Activated CD4-positive, alpha-beta T cell treated with anti-CD3 and anti-CD28 coated beads, Interleukin-2, amount 10 ng/mL, durations not matched to agents 7 days and 5 days (primary cell): Measurements from ENCODE around the gene GDAP2. TPM values are rescaled to one million over a fixed set of nuclear protein-coding genes. Genes with fewer than 3 reads are reported as not detected.

Experiments used
- CTCF ChIA-PET: fragments of 350-600 bp; sonication (Branson Sonifier 250); formaldehyde crosslinking; loops from one replicate; lab custom pipeline; 2021; ENCODE audit warnings: antibody characterized with exemption; lab: Charles Lee
- POLR2A ChIA-PET: fragments of 350-600 bp; sonication (Branson Sonifier 250); formaldehyde crosslinking; loops from one replicate; lab custom pipeline; 2021; ENCODE audit warnings: antibody characterized with exemption; lab: Charles Lee
- DNase-seq: peaks from one replicate; pipeline ENCODE4 v3.0.0-alpha.2; 2020
- H3K27ac Mint-ChIP-seq: one replicate; pipeline ENCODE4 v1.8.0; 2021; ENCODE audit warnings: mild to moderate bottlenecking, moderate library complexity, mixed read lengths
- H3K27me3 Mint-ChIP-seq: one replicate; pipeline ENCODE4 v1.8.0; 2021; ENCODE audit warnings: mixed read lengths
- H3K36me3 Mint-ChIP-seq: one replicate; pipeline ENCODE4 v1.8.0; 2021; ENCODE audit warnings: low read depth, mixed read lengths
- H3K4me1 Mint-ChIP-seq: one replicate; pipeline ENCODE4 v1.8.0; 2021; ENCODE audit warnings: mixed read lengths
- H3K4me3 Mint-ChIP-seq: one replicate; pipeline ENCODE4 v1.8.0; 2021; ENCODE audit warnings: mild to moderate bottlenecking, moderate library complexity, mixed read lengths
- H3K9me3 Mint-ChIP-seq: one replicate; pipeline ENCODE4 v1.8.0; 2021; ENCODE audit warnings: mixed read lengths
- total RNA-seq, 2 experiments: library from RNA; stranded (reverse); gene quantifications; one replicate each; pipeline ENCODE4 v1.2.3, GENCODE V29; 2021

GDAP2 gene
- total RNA-seq, 2 experiments from 2014 or later: 22.7 to 27.5 TPM

DNA sequence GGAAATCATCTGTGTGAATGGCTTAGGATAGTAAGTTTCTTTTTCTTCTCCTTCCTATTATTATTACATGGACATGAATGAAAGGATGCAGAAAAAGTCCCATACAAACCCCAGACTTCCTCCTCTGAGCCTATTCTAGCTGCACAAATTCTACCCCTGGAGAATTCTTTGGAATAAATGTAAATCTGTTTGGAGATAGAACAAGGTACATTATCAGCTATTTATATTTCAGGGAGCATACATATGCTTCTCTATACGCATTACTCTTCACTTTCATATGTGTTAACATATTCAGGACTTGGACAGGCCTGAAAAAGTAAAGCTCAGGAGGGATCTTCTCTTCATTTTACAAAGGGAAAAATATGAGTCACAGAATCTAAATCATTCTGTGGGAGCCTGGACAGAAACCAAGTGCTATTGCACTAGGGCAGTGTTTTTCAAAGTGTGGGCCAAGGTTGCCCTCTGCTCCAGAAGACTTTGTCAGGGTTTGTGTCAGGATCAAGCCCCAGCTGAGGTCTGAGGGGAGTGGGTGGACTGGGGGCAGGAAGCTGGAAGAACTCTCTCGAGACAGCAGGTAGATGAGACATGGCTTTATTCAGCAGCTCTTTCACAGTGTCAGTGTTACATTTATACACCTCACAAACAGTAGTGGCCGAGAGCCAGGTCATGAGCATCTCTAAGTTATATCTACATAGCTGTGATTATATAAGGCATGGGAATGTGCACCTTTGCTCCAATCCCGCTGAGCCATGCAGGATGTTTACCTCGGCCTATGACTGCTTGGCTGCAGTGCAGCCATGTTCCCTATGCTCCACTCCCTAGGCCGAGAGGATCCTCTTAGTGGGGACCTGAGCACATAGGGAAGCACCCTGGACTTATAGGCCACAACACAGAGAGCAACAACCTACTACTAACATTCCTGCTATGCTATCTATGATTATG is 114.3 kb downstream of the GDAP2 start:
- Mint-ChIP-seq H3K9me3 (no peaks in the 10 kb centered on the region), H3K4me3 (no peak overlapping the region), H3K36me3 (no peaks in the 10 kb centered on the region), H3K27ac (no peak overlapping the region), H3K27me3 (no peaks in the 10 kb centered on the region), H3K4me1 (peaks cover 8% of the 10 kb centered on the region)
- CTCF ChIA-PET: interaction anchor here (0.6 kb wide), 1 partner anchor 732 kb away, joined by 4 read pairs; no protein-coding TSS in a partner anchor
- POLR2A ChIA-PET: no interaction called here
- no peak for DNase-seq

Other genes with a start within 250 kb of the GDAP2 start
- gene WDR3, start 118 bp upstream of the GDAP2 start, total RNA-seq: 10 to 100 TPM; 23.7 to 28.0 TPM